ENCODE data around the gene FSIP1. TPM values are rescaled to one million over a fixed set of nuclear protein-coding genes. Genes with fewer than 3 reads are reported as not detected.

The FSIP1 gene
- polyA plus RNA-seq, 1 experiment: 0.22 TPM

GRCh38 chr15:39668457-39668856, 114.2 kb downstream of the FSIP1 start:
- no peaks in the 10 kb centered on the region for H3K36me3 ChIP-seq (ENCODE audit: control insufficient read depth, insufficient read depth, low read length)
- H3K27me3 ChIP-seq (ENCODE audit: control insufficient read depth, insufficient read depth, low read length): no peaks in the 10 kb centered on the region
- ChIA-PET POLR2A (no interaction called here), CTCF (no interaction called here)
- DNase-seq (ENCODE audit: low read depth): no peak
- H3K4me3 ChIP-seq (ENCODE audit: low read depth, low read length): no peak overlapping the region
- no peak for TF ChIP-seq CTCF (IDR thresholded peaks at IDR 0.05; ENCODE audit: insufficient read depth, low read depth, low read length)

- POLR2A ChIA-PET: no interaction called here
- Histone ChIP-seq H3K27me3 (ENCODE audit: control insufficient read depth, insufficient read depth, low read length) (no peaks in the 10 kb centered on the region), H3K36me3 (ENCODE audit: control insufficient read depth, insufficient read depth, low read length) (no peaks in the 10 kb centered on the region), H3K4me3 (ENCODE audit: low read depth, low read length) (no peak overlapping the region)
- TF ChIP-seq CTCF (IDR thresholded peaks at IDR 0.05; ENCODE audit: insufficient read depth, low read depth, low read length): no peak
- DNase-seq (ENCODE audit: low read depth): no peak
- CTCF ChIA-PET: interaction anchor here (0.6 to 1.9 kb wide), 4 partner anchors 18 to 52 kb away, joined by 3 to 7 read pairs (median 3); no protein-coding TSS in a partner anchor
These were observed 115.1 kb downstream of the FSIP1 start for GRCh38 chr15:39667382-39668127.

- peak; percentile 82 for DNase-seq (ENCODE audit: low read depth)
- TF ChIP-seq CTCF (IDR thresholded peaks at IDR 0.05; ENCODE audit: insufficient read depth, low read depth, low read length): no peak
- Histone ChIP-seq H3K36me3 (ENCODE audit: control insufficient read depth, insufficient read depth, low read length) (no peaks in the 10 kb centered on the region), H3K27me3 (ENCODE audit: control insufficient read depth, insufficient read depth, low read length) (no peaks in the 10 kb centered on the region), H3K4me3 (ENCODE audit: low read depth, low read length) (no peak overlapping the region)
- ChIA-PET CTCF (interaction anchor here (0.6 to 1.9 kb wide), 4 partner anchors 19 to 46 kb away, joined by 3 to 7 read pairs (median 3); no protein-coding TSS in a partner anchor), POLR2A (interaction anchor here (0.6 kb wide), 1 partner anchor 432 kb away, joined by 6 read pairs; no protein-coding TSS in a partner anchor)
These were observed 116.0 kb downstream of the FSIP1 start for GRCh38 chr15:39666677-39667076.

- no peak for TF ChIP-seq CTCF (IDR thresholded peaks at IDR 0.05; ENCODE audit: insufficient read depth, low read depth, low read length)
These were observed 116.9 kb downstream of the FSIP1 start for GRCh38 chr15:39665629-39666250.

GRCh38 chr15:39663704-39664250, 118.9 kb downstream of the FSIP1 start:
- POLR2A ChIA-PET: no interaction called here
- TF ChIP-seq CTCF (IDR thresholded peaks at IDR 0.05; ENCODE audit: insufficient read depth, low read depth, low read length): no peak

More at GRCh38 chr15:39665629-39666250, 116.9 kb downstream of the FSIP1 start:
- ChIA-PET CTCF (interaction anchor here (1.9 kb wide), 1 partner anchor 38 kb away, joined by 7 read pairs; no protein-coding TSS in a partner anchor), POLR2A (interaction anchor here (0.6 kb wide), 1 partner anchor 14 kb away, joined by 3 read pairs; no protein-coding TSS in a partner anchor)
- H3K36me3 ChIP-seq (ENCODE audit: control insufficient read depth, insufficient read depth, low read length): no peaks in the 10 kb centered on the region
- no peaks in the 10 kb centered on the region for H3K27me3 ChIP-seq (ENCODE audit: control insufficient read depth, insufficient read depth, low read length)
- no peak for DNase-seq (ENCODE audit: low read depth)
- no peak overlapping the region for H3K4me3 ChIP-seq (ENCODE audit: low read depth, low read length)

More at GRCh38 chr15:39663704-39664250, 118.9 kb downstream of the FSIP1 start:
- H3K36me3 ChIP-seq (ENCODE audit: control insufficient read depth, insufficient read depth, low read length): no peaks in the 10 kb centered on the region
- DNase-seq (ENCODE audit: low read depth): no peak
- no peak overlapping the region for H3K4me3 ChIP-seq (ENCODE audit: low read depth, low read length)
- CTCF ChIA-PET: interaction anchor here (1.0 to 1.8 kb wide), 3 partner anchors 16 to 93 kb away, joined by 4 to 5 read pairs (median 4); no protein-coding TSS in a partner anchor
- H3K27me3 ChIP-seq (ENCODE audit: control insufficient read depth, insufficient read depth, low read length): no peaks in the 10 kb centered on the region

All from BJ (cell line).